ACHN (cell line): Measurements from ENCODE around the gene TYMP.
A peak's percentile ranks its signal among the peaks of the same experiment; 100 is the strongest.
"Not testable (repeated sequence)": the region's sequence is repeated elsewhere in the genome, so short reads cannot be mapped to it uniquely, and the experiment has no call there.

Source experiments
- DNase-seq: peaks from one replicate; pipeline ENCODE4 v3.0.0-alpha.2; 2015
- in situ Hi-C: cut with HindIII; loops from 2 replicates; pipeline ENCODE4 v1.10.0; 2017; ENCODE audit warnings: low sequenced_read_pairs, low pct_ligation_motif_present, low pct_unique_long_range_greater_than_20kb

The TYMP gene

GRCh38 chr22:50527921-50528681, 1.7 kb downstream of the TYMP start:
- DNase-seq: no peak
- in situ Hi-C loops: no loop called here

- in situ Hi-C loops: no loop called here
- peak; percentile 70 for DNase-seq
Measured at GRCh38 chr22:50526834-50527801, 2.7 kb downstream of the TYMP start.

GRCh38 chr22:50526108-50526833, 3.5 kb downstream of the TYMP start:
- in situ Hi-C loops: no loop called here
- peak; percentile 62 for DNase-seq

- DNase-seq: no peak
- in situ Hi-C loops: no loop called here
Measured at GRCh38 chr22:50525858-50526107, 4.0 kb downstream of the TYMP start.

GRCh38 chr22:50525104-50525857, 4.5 kb downstream of the TYMP start, which contains the start of gene SCO2:
Gene SCO2 (minus strand): TSS chr22:50525598. CDS start chr22:50524411, 1,187 bp downstream.
- in situ Hi-C loops: no loop called here
- DNase-seq: peak; percentile 91

- in situ Hi-C loops: no loop called here
- no peak for DNase-seq
Measured at GRCh38 chr22:50524676-50525103, 5.1 kb downstream of the TYMP start.

GRCh38 chr22:50523806-50524675, 5.8 kb downstream of the TYMP start:
- no peak for DNase-seq
- in situ Hi-C loops: no loop called here

GRCh38 chr22:50523458-50523805, 6.4 kb downstream of the TYMP start:
- in situ Hi-C loops: no loop called here
- no peak for DNase-seq

GRCh38 chr22:50522806-50523438, 6.9 kb downstream of the TYMP start:
- in situ Hi-C loops: no loop called here
- no peak for DNase-seq

GRCh38 chr22:50522208-50522805, 7.5 kb downstream of the TYMP start:
- in situ Hi-C loops: no loop called here
- no peak for DNase-seq

- no peak for DNase-seq
- in situ Hi-C loops: no loop called here
Measured at GRCh38 chr22:50521710-50522109, 8.1 kb downstream of the TYMP start.

GRCh38 chr22:50520826-50521453, 8.9 kb downstream of the TYMP start:
- DNase-seq: no peak
- in situ Hi-C loops: no loop called here

- in situ Hi-C loops, DNase-seq: not testable (repeated sequence)
Measured at GRCh38 chr22:50520184-50520583, 9.6 kb downstream of the TYMP start.

GRCh38 chr22:50519151-50519550, 10.7 kb downstream of the TYMP start:
- DNase-seq: no peak
- in situ Hi-C loops: no loop called here

- DNase-seq: no peak
Measured at GRCh38 chr22:50518606-50519005, 11.2 kb downstream of the TYMP start.

GRCh38 chr22:50517495-50518260, 12.1 kb downstream of the TYMP start:
- DNase-seq: no peak
- in situ Hi-C loops: no loop called here

More at GRCh38 chr22:50518606-50519005, 11.2 kb downstream of the TYMP start:
- in situ Hi-C loops: no loop called here
